DMS53 (cell line): ENCODE data around the gene NFKB2.
A peak's percentile ranks its signal among the peaks of the same experiment; 100 is the strongest.

Experiments used
- DNase-seq: peaks from one replicate; lab custom pipeline; 2025; lab: John Stamatoyannopoulos, UW

Gene NFKB2

GRCh38 chr10:102395400-102396316, at the start of gene NFKB2:
Gene NFKB2 (plus strand): TSS chr10:102395705. CDS start chr10:102395960, 255 bp downstream.
- peak; percentile 93 for DNase-seq

DNA sequence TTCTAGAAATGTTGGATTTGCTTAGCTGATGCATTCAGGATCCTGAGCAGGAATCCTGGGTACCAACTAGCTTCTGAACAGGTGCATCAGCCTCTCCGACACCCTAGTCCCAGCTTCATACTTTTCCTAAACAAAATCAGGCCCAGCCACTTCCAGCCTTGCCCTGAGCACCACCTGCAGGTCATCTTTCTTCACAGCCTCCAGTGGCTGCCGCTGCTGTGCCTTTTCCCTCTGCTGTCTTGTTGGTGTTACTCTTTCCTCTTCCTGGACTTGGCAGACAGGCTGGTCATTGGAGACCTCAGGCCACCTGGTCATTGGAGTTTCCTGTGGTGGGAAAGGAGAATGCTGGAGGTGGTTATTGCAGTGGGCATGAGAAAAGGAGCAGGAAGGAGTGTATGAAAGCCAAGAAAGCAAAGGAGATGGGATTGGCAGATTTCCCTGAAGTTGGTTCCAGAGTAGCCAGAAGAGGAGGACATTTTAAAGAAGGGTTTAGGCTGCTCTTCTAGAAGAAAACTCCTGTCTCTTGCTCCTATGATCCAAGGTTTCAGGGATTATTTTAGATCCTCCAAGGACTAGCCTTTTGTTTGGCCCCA, 48.2 kb upstream of the NFKB2 start:
- peak; percentile 77 for DNase-seq

GRCh38 chr10:102352066-102352715, 43.3 kb upstream of the NFKB2 start:
- DNase-seq = peak; percentile 98

- no peak for DNase-seq
Observed at GRCh38 chr10:102354451-102354850, 41.1 kb upstream of the NFKB2 start.

GRCh38 chr10:102358712-102359382, 36.7 kb upstream of the NFKB2 start:
- no peak for DNase-seq

DNA sequence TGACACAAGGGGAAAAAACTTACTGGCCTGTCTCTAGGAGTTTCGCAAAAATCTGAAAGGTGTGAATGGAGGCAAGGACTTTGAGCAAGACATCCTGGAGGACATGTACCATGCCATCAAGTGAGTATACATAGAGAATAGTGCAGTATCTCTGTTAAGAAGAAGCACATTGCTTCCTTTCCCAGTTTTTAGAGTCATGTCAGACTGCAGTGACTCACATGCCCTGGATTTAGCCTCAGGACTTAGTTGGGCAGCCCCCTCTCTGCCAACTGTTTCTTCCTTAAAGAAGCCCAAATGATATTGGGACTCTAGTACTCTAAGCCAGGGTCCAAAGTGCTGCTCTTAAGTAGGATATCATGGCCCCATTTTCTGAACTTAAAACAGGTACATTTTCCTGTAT, 28.1 kb upstream of the NFKB2 start:
- no peak for DNase-seq

GRCh38 chr10:102368077-102368476, 27.4 kb upstream of the NFKB2 start:
- no peak for DNase-seq

DNA sequence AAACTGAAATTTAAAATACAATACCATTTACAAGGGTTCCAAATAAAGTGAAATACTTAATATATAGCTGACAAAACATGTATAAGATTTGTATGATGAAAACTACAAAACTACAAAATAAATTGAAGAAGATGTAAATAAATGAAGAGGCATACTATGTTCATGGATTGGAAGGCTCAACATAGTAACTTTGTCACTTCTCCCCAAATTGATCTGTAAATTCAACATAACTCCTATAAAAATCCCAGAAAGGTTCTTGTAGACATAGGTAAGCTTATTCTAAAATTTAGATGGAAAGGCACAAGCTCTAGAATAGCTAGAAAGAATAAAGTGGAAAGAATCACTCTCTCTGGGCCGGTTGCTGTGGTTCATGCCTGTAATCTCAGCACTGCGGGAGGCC, 24.2 kb upstream of the NFKB2 start:
- no peak for DNase-seq

DNA sequence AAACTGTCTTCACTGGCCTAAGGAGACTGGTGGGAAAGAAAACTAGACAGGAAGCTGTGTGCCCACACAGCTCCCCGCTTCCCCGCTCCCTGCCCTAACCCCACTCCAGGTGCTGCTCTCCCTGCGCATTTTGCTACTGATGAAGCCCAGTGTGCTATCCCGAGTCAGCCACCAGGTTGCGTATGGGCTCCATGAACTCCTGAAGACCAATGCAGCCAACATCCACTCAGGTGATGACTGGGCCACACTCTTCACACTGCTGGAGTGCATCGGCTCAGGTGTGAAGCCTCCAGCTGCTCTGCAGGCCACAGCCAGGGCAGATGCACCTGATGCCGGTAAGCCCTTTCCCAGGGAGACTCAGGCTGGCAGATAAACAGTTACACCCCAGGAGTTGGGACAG, 20.3 kb upstream of the NFKB2 start:
- DNase-seq = peak; percentile 60

- DNase-seq = peak; percentile 25
Observed at GRCh38 chr10:102375867-102376266, 19.6 kb upstream of the NFKB2 start.

DNA sequence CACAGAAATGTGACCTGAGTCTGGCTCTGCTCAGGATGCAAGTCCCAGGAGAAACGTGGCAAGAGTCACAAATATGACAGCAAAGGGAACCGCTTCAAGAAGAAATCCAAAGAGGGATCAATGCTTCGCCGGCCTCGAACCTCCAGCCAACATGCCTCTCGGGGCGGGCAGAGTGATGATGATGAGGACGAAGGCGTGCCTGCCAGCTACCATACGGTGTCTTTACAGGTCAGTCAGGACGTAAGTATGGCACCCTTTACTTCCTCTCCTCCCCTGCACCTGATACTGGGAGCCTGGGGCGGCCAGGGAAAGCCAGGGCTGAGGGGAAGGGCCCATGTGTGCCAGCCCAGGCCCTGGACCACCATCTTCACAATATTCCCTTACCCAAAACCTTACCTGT, 18.6 kb upstream of the NFKB2 start:
- DNase-seq = no peak

GRCh38 chr10:102379383-102379782, 16.1 kb upstream of the NFKB2 start:
- no peak for DNase-seq

DNA sequence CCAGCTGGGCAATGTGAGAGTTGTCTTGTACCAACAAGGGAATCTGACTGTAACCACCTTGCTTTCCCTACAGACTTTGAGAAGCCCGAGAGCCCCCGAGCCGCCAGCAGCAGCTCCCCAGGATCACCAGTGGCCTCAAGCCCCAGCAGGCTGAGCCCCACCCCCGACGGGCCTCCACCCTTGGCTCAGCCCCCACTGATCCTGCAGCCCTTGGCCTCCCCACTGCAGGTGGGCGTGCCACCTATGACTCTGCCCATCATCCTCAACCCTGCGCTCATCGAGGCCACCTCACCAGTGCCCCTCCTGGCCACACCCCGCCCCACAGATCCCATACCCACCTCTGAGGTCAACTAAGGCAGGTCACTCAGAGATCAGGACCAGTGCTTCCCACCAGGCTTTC, 13.5 kb upstream of the NFKB2 start:
- DNase-seq = no peak

GRCh38 chr10:102382871-102383270, 12.6 kb upstream of the NFKB2 start:
- DNase-seq = no peak

DNA sequence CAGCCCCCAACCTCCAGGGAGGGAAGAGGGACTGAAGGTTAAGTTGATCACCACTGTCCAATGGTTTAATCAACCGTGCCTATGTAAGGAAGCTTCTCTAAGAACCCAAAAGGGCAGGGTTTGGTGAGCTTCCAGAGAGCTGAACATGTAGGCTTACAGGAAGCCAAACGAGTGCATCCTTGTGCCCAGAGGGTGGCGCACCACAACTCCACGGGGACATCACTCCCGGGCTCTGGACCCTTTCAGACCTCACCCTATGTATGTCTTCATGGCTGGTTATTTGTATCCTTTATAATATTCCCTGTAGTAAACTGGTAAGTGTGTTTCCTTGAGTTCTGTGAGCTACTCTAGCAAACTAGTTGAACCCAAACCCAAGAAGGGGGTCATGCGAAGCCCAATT, 11.5 kb upstream of the NFKB2 start:
- peak; percentile 27 for DNase-seq

DNA sequence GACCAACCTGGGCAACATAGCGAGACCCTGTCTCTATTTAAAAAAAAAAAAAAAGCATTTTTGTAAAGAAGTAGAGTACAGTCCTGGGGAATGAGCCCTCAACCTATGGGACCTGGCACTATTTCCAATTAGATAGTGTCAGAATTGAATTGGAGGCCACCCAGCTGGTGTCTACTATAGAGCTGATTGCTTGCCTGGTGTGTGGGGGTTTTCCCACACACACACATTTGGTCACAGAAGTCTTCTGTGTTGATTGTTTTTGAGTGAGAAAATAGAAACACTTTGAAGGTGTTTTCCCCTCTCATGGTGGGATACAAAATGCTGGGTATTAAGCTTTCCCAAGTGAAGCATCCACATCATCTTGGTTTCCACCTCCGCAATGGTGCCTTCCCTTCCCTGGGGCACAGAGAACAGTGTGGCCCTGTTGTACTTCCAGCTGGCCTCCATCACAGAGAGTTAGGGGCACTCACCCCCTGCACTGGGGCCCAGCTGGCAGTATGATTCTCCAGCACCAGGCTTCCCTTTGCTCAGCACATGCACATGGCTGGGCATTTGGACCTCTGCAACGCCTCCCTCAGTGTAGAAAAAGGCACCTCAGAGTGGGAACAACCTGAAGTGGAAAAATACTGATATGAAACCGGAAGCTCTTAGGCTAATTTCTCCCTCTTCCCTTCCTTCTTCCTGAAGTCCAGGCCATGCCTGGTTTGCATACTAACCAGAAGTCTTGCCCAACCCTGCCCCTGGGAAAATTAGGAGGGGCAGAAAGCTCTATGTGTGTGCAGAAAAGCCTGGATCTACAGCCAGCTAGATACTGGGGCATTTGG, 10.7 kb upstream of the NFKB2 start:
- DNase-seq = no peak

- DNase-seq = no peak
Observed at GRCh38 chr10:102389894-102390293, 5.6 kb upstream of the NFKB2 start.

DNA sequence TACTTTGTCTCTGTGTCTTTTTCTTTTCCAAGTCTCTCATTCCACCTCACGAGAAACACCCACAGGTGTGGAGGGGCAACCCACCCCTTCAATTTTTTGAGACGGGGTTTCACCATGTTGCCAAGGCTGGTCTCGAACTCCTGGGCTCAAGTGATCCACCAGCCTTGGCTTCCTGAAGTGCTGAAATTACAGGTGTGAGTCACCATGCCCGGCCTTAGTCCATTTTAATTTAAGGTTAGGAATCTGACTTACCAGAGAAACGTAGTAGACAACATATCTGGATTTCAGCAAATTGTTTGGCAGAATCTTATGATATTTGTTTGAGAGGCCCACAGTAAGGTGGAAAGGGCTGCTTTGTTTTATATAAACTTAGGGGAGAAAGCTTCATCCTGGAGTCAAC, 3.2 kb upstream of the NFKB2 start:
- no peak for DNase-seq

DNA sequence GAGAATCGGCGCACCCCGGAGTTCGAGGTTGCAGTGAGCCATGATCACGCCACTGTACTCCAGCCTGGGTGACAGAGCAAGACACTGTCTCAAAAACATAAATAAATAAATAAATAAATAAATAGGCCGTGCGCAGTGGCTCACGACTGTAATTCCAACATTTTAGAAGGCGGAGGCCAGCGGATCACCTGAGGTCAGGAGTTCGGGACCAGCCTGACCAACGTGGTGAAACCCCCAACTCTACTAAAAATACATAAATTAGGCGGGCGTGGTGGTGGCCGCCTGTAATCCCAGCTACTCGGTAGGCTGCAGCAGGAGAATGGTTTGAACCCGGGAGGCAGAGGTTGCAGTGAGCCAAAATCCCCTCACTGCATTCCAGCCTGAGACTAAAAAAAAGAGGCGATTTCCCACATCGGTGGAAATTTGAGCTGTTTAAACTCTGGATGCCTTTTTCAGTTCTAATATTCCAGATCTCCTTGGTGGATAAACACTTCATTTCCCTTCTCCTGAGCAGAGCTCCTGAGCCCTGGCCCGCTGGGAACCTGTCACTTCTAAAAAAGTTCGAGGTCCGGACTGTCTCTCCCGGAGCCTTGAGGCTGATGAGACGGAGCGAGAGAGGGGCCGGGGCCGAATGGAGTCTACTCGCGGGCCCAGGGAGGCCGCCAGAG, 2.0 kb upstream of the NFKB2 start:
- DNase-seq = no peak

DNA sequence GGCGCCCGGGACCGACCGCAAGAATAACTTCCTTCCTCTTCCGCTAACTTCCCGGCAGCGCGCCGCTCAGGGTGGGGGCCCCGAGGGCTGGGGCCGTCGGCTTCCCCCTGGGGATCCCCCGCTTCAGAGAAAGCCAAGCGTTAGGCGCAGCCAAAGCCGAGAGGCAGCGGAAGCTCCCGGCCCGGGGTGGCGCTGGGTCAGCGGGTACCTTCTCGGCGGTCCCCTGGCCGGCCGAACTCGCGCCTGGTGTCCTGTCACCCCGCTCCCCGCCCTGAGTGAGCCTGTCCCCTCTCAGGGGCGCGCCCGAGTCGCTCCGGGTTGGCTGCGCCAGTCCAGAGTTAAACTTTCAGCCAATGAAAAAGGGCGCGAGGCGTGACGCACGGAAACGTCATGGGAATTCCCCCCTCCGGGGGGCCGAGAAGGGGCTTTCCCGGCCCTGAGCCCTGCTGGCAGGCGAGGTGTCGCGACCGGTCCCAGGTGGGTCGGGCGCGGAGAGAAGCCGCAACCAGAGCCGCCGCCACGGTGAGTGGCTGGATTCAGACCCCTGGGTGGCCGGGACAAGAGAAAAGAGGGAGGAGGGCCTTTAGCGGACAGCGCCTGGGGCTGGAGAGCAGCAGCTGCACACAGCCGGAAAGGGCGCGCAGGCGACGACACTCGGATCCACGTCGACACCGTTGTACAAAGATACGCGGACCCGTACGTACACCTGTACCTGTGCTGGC, 1.3 kb upstream of the NFKB2 start:
- peak; percentile 96 for DNase-seq
